Stimulated activated CD8-positive, alpha-beta memory T cell treated with anti-CD3 and anti-CD28 coated beads, Interleukin-4, amount 100 ng/mL, for 24 hours (primary cell): ENCODE results near the gene ANP32E.
"Not testable (repeated sequence)": the region's sequence is repeated elsewhere in the genome, so short reads cannot be mapped to it uniquely, and the experiment has no call there.

Source experiments
- DNase-seq: peaks from one replicate; pipeline ENCODE4 v3.0.0-alpha.2; 2020; ENCODE audit warnings: low read depth

Gene ANP32E

GRCh38 chr1:150212070-150212469 is 23.8 kb downstream of the ANP32E start:
- no peak for DNase-seq

- DNase-seq = no peak
Measured at GRCh38 chr1:150210706-150211105, 25.2 kb downstream of the ANP32E start.

- no peak for DNase-seq
Measured at GRCh38 chr1:150210091-150210490, 25.8 kb downstream of the ANP32E start.

GRCh38 chr1:150208460-150208859 is 27.5 kb downstream of the ANP32E start:
- not testable (repeated sequence) for DNase-seq

- DNase-seq = no peak
Measured at GRCh38 chr1:150207281-150207971, 28.5 kb downstream of the ANP32E start.

- DNase-seq = no peak
Measured at GRCh38 chr1:150196417-150196816, 39.5 kb downstream of the ANP32E start.

GRCh38 chr1:150194381-150195031 is 41.4 kb downstream of the ANP32E start:
- DNase-seq = no peak

- no peak for DNase-seq
Measured at GRCh38 chr1:150192012-150192411, 43.9 kb downstream of the ANP32E start.

- no peak for DNase-seq
Measured at GRCh38 chr1:150187560-150187931, 48.4 kb downstream of the ANP32E start.

GRCh38 chr1:150186789-150187559 is 48.9 kb downstream of the ANP32E start:
- no peak for DNase-seq

GRCh38 chr1:150186438-150186788 is 49.5 kb downstream of the ANP32E start:
- DNase-seq = not testable (repeated sequence)

GRCh38 chr1:150185481-150185880 is 50.4 kb downstream of the ANP32E start:
- no peak for DNase-seq

GRCh38 chr1:150183061-150183460 is 52.9 kb downstream of the ANP32E start:
- DNase-seq = no peak

GRCh38 chr1:150182247-150182646 is 53.7 kb downstream of the ANP32E start:
- DNase-seq = no peak

GRCh38 chr1:150180474-150180873 is 55.4 kb downstream of the ANP32E start:
- DNase-seq = no peak

GRCh38 chr1:150179867-150180266 is 56.0 kb downstream of the ANP32E start:
- DNase-seq = no peak

GRCh38 chr1:150178548-150178947 is 57.4 kb downstream of the ANP32E start:
- no peak for DNase-seq

- no peak for DNase-seq
Measured at GRCh38 chr1:150176593-150176992, 59.3 kb downstream of the ANP32E start.

GRCh38 chr1:150173141-150173585 is 62.7 kb downstream of the ANP32E start:
- no peak for DNase-seq

GRCh38 chr1:150171801-150172200 is 64.1 kb downstream of the ANP32E start:
- no peak for DNase-seq

GRCh38 chr1:150168960-150169601 is 66.8 kb downstream of the ANP32E start:
- no peak for DNase-seq
